ENCODE results near the gene UBR1.
A peak's percentile ranks its signal among the peaks of the same experiment; 100 is the strongest.
"Not testable (repeated sequence)": the region's sequence is repeated elsewhere in the genome, so short reads cannot be mapped to it uniquely, and the experiment has no call there.

UBR1 gene

GRCh38 chr15:43105778-43106485 is at the start of gene UBR1:
Gene UBR1, minus strand, starts transcription at chr15:43106038. Its CDS starts 16 bp downstream, at chr15:43106022.
- DNase-seq (ENCODE audit: low read depth), result peak; percentile 80

GRCh38 chr15:43153269-43153668 is 47.4 kb upstream of the UBR1 start:
- DNase-seq (ENCODE audit: low read depth), result no peak

- DNase-seq (ENCODE audit: low read depth), result no peak
Measured at GRCh38 chr15:43151688-43152087, 45.9 kb upstream of the UBR1 start.

- no peak for DNase-seq (ENCODE audit: low read depth)
Measured at GRCh38 chr15:43150191-43150929, 44.5 kb upstream of the UBR1 start.

GRCh38 chr15:43146184-43146583 is 40.3 kb upstream of the UBR1 start:
- no peak for DNase-seq (ENCODE audit: low read depth)

- DNase-seq (ENCODE audit: low read depth), result no peak
Measured at GRCh38 chr15:43144512-43144911, 38.7 kb upstream of the UBR1 start.

- DNase-seq (ENCODE audit: low read depth), result no peak
Measured at GRCh38 chr15:43143203-43143941, 37.5 kb upstream of the UBR1 start.

GRCh38 chr15:43135351-43135750 is 29.5 kb upstream of the UBR1 start:
- DNase-seq (ENCODE audit: low read depth), result no peak

GRCh38 chr15:43134157-43134635 is 28.4 kb upstream of the UBR1 start:
- no peak for DNase-seq (ENCODE audit: low read depth)

GRCh38 chr15:43133430-43134156 is 27.8 kb upstream of the UBR1 start, which contains the start of gene TMEM62:
Gene TMEM62, plus strand, starts transcription at chr15:43133586. Its CDS starts 217 bp downstream, at chr15:43133803.
- DNase-seq (ENCODE audit: low read depth), result peak; percentile 41

- no peak for DNase-seq (ENCODE audit: low read depth)
Measured at GRCh38 chr15:43132830-43133429, 27.1 kb upstream of the UBR1 start.

- DNase-seq (ENCODE audit: low read depth), result no peak
Measured at GRCh38 chr15:43128980-43129335, 23.1 kb upstream of the UBR1 start.

- not testable (repeated sequence) for DNase-seq (ENCODE audit: low read depth)
Measured at GRCh38 chr15:43128174-43128979, 22.5 kb upstream of the UBR1 start.

- DNase-seq (ENCODE audit: low read depth), result no peak
Measured at GRCh38 chr15:43127752-43128151, 21.9 kb upstream of the UBR1 start.

- no peak for DNase-seq (ENCODE audit: low read depth)
Measured at GRCh38 chr15:43126356-43126755, 20.5 kb upstream of the UBR1 start.

- no peak for DNase-seq (ENCODE audit: low read depth)
Measured at GRCh38 chr15:43125100-43125661, 19.3 kb upstream of the UBR1 start.

- no peak for DNase-seq (ENCODE audit: low read depth)
Measured at GRCh38 chr15:43121863-43122262, 16.0 kb upstream of the UBR1 start.

GRCh38 chr15:43118829-43119228 is 13.0 kb upstream of the UBR1 start:
- DNase-seq (ENCODE audit: low read depth), result no peak

- no peak for DNase-seq (ENCODE audit: low read depth)
Measured at GRCh38 chr15:43118286-43118685, 12.4 kb upstream of the UBR1 start.

- no peak for DNase-seq (ENCODE audit: low read depth)
Measured at GRCh38 chr15:43111354-43111753, 5.5 kb upstream of the UBR1 start.
